Heart left ventricle (tissue), 13 donors: ENCODE measurements around the gene GAREM1.

Experiments
- POLR2A ChIP-seq, 2 donors: fragments of 450-650 bp; IDR thresholded peaks; one replicate each; pipeline ENCODE4 v1.6.1; 2017; ENCODE audit warnings: antibody characterized with exemption in 2 of 2, mild to moderate bottlenecking in 2 of 2, moderate library complexity in 2 of 2
- TF ChIP-seq, protein P1 (sequence below), 12 donors: fragments of 200-600 bp; sonication (generic) in 4 of 12; IDR thresholded peaks; one replicate each; pipeline versions ENCODE4 v1.5.0 to v1.8.0; 2018 to 2022; ENCODE audit warnings: antibody characterized with exemption in 12 of 12, mild to moderate bottlenecking in 5 of 12
- donor health status: ischemic (EF 13 %, LVEDD 7.1; RV severe dilation, severe dysfunction).
- donor health status: DM: no; HTN: yes; CAD: no.
- donor health status: DM: no; HTN: no; CAD: no.
- donor health status: ischemic (EF 25% LVEDD 6.9; RV normal size, moderate dysfunction).
- donor health status: ischemic (EF 25% LVEDD 5.7; RV mildly dilated, moderate dysfunction).
- donor health status: ischemic (EF 35%, LVEDD 5.7; RV mildly dilated, moderate dysfunction).
- donor health status: nonischemic (EF 11% LVEDD 7.7; RV severe dilation, severe dysfunction).
- donor health status: DM: yes; HTN: yes; CAD: no.
- donor health status: PGD.
- donor health status: ischemic (EF 29% LVEDD 5.4; RV normal size, mild dysfunction).
- donor health status: nonischemic (EF 23%, LVEDD 6.1; RV moderate dilation, normal function).

DNA sequence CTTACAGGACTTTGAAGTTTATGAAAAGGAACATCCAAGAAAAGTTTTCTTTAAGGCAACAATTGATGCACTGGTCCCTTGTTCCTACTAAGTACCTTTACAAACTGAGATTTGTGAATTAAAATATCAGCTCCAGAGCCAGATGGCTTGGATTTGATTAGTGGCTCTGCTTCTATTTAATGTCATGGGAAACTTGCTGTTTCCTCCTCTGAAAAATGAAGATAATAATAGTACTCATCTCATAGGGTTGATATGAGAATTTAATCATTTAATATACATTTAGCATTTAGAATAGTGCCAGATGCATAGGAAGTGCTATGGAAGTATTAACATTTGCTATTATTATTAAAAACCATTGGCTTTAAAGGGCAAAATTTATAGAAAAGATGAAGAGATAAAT is 2.6 kb upstream of the GAREM1 start:
- TF ChIP-seq, protein P1, sequence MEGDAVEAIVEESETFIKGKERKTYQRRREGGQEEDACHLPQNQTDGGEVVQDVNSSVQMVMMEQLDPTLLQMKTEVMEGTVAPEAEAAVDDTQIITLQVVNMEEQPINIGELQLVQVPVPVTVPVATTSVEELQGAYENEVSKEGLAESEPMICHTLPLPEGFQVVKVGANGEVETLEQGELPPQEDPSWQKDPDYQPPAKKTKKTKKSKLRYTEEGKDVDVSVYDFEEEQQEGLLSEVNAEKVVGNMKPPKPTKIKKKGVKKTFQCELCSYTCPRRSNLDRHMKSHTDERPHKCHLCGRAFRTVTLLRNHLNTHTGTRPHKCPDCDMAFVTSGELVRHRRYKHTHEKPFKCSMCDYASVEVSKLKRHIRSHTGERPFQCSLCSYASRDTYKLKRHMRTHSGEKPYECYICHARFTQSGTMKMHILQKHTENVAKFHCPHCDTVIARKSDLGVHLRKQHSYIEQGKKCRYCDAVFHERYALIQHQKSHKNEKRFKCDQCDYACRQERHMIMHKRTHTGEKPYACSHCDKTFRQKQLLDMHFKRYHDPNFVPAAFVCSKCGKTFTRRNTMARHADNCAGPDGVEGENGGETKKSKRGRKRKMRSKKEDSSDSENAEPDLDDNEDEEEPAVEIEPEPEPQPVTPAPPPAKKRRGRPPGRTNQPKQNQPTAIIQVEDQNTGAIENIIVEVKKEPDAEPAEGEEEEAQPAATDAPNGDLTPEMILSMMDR (IDR thresholded peaks at IDR 0.05), result no peak
- TF ChIP-seq POLR2A (IDR thresholded peaks at IDR 0.05), result no peak
